Endothelial cell of umbilical vein (primary cell): ENCODE results near the gene PTPRCAP. TPM values are rescaled to one million over a fixed set of nuclear protein-coding genes. Genes with fewer than 3 reads are reported as not detected.
"Not testable (repeated sequence)": the region's sequence is repeated elsewhere in the genome, so short reads cannot be mapped to it uniquely, and the experiment has no call there.

ENCODE experiments used
- BruUV-seq: library from RNA; stranded (reverse); fragments of 400-500 nt; replicated peaks from 2 replicates; lab custom pipeline; 2021; lab: Mats Ljungman, UMichigan
- CTCF ChIA-PET: fragments of 300-600, 350-600 bp; sonication (Branson Sonifier 250); formaldehyde crosslinking; loops from one replicate; lab custom pipeline; 2021; ENCODE audit warnings: antibody characterized with exemption, inconsistent platforms; lab: Charles Lee
- POLR2A ChIA-PET: fragments of 300-600, 350-600 bp; sonication (Branson Sonifier 250); formaldehyde crosslinking; loops from one replicate; lab custom pipeline; 2021; ENCODE audit warnings: antibody characterized with exemption, inconsistent platforms; lab: Charles Lee
- DNase-seq: peaks from one replicate; pipeline ENCODE4 v3.0.0-alpha.2; 2011; ENCODE audit warnings: low read depth, low spot score
- FAIRE-seq: peaks from 2 replicates; lab custom pipeline; 2011; peaks lifted over from hg19 to GRCh38; lab: Jason Lieb, UNC
- H2AFZ ChIP-seq: 2 replicates; pipeline ENCODE4 v1.6.0; 2012; ENCODE audit warnings: low read depth, low read length, control low read depth, inconsistent platforms
- H3K27ac ChIP-seq: 2 replicates; pipeline ENCODE4 v1.5.1; 2011; ENCODE audit warnings: low read depth, mild to moderate bottlenecking, control low read depth, low read length, moderate library complexity; ENCODE audit not compliant: insufficient read depth
- H3K27me3 ChIP-seq, 2 experiments: 2 replicates each; pipeline versions ENCODE4 v1.6.0 to v1.6.1; 2011; ENCODE audit warnings: low read length in 2 of 2, mixed read lengths in 1 of 2; ENCODE audit not compliant: control insufficient read depth in 2 of 2, insufficient read depth in 2 of 2
- H3K36me3 ChIP-seq, 2 experiments: 2 replicates in 1 of 2; 3 replicates in 1 of 2; pipeline ENCODE4 v1.5.1; 2011; ENCODE audit warnings: low read length in 2 of 2, mild to moderate bottlenecking in 1 of 2, moderate library complexity in 1 of 2; ENCODE audit not compliant: control insufficient read depth in 2 of 2, insufficient read depth in 2 of 2; ENCODE audit errors: extremely low read depth in 1 of 2
- H3K4me1 ChIP-seq: 3 replicates; pipeline ENCODE4 v1.5.1; 2011; ENCODE audit warnings: mild to moderate bottlenecking, low read length; ENCODE audit not compliant: control insufficient read depth, insufficient read depth; ENCODE audit errors: extremely low read depth
- H3K4me2 ChIP-seq: 2 replicates; pipeline ENCODE4 v1.6.1; 2011; ENCODE audit warnings: low read length, control low read depth, mixed read lengths; ENCODE audit not compliant: insufficient read depth
- H3K4me3 ChIP-seq, 3 experiments: fragments of 200-600 bp in 1 of 3; sonication (generic), shearing (Covaris generic) in 1 of 3; replicated peaks in 1 of 3; 2 replicates each; pipeline ENCODE4 v1.5.1; 2011 to 2016; ENCODE audit warnings: control low read depth in 3 of 3, low read length in 3 of 3, mild to moderate bottlenecking in 2 of 3, inconsistent platforms in 1 of 3, low read depth in 1 of 3, moderate library complexity in 1 of 3; ENCODE audit not compliant: insufficient read depth in 1 of 3
- H3K79me2 ChIP-seq: 2 replicates; pipeline ENCODE4 v1.6.0; 2012; ENCODE audit warnings: low read length, inconsistent platforms; ENCODE audit not compliant: control insufficient read depth, insufficient read depth
- H3K9ac ChIP-seq: replicated peaks from 2 replicates; pipeline ENCODE3; 2011; ENCODE audit warnings: low read length, control low read depth; ENCODE audit not compliant: insufficient read depth; ENCODE audit errors: extremely low read depth
- H3K9me1 ChIP-seq: replicated peaks from 3 replicates; pipeline ENCODE4 v1.6.0; 2011; ENCODE audit warnings: mild to moderate bottlenecking, low read length; ENCODE audit not compliant: control insufficient read depth, insufficient read depth; ENCODE audit errors: extremely low read depth
- H3K9me3 ChIP-seq: replicated peaks from 2 replicates; pipeline ENCODE4 v1.5.1; 2012; ENCODE audit warnings: low read length, inconsistent platforms; ENCODE audit not compliant: control insufficient read depth, insufficient read depth
- H4K20me1 ChIP-seq: replicated peaks from 2 replicates; pipeline ENCODE3; 2011; ENCODE audit warnings: mild to moderate bottlenecking, low read length; ENCODE audit not compliant: control insufficient read depth, insufficient read depth; ENCODE audit errors: extremely low read depth
- EZH2 ChIP-seq: IDR thresholded peaks from 2 replicates; pipeline ENCODE4 v1.6.1; 2012; ENCODE audit warnings: borderline replicate concordance, low read depth, mild to moderate bottlenecking, moderate library complexity, low read length, inconsistent platforms; ENCODE audit not compliant: severe bottlenecking
- POLR2A ChIP-seq: IDR thresholded peaks from 2 replicates; pipeline ENCODE4 v1.6.1; 2012; ENCODE audit warnings: low read depth, mild to moderate bottlenecking, control low read depth, low read length
- dilution Hi-C: fragments of 300-500 bp; cut with MboI; formaldehyde crosslinking; loops from one replicate; pipeline ENCODE4 v1.15.0; 2019; ENCODE audit warnings: low sequenced_read_pairs; ENCODE audit not compliant: extremely low pct_ligation_motif_present
- intact Hi-C: fragments of 100-400 bp; cut with micrococcal nuclease; formaldehyde crosslinking; loops from one replicate; pipeline ENCODE4 v1.10.0; 2022
- polyA plus RNA-seq, 4 experiments: library from polyadenylated mRNA; depleted of rRNA in 3 of 4; stranded (reverse) in 3 of 4; unstranded in 1 of 4; fragments of >200 nt; gene quantifications; 2 replicates each; pipeline versions ENCODE4 v1.2.1 to v1.2.3, GENCODE V29; 2011 to 2012; ENCODE audit warnings: missing spikeins in 1 of 4
- total RNA-seq: library from RNA; stranded (reverse); gene quantifications from 2 replicates; pipeline ENCODE4 v1.2.3, GENCODE V29; 2021

Gene PTPRCAP
- total and polyA plus RNA-seq, 2 donors (not counting 3 experiments of a cell fraction or from before 2014, with no cell fraction given) = 3.6 TPM; not detected in 1

- CTCF ChIA-PET = interaction anchor here (0.8 kb wide), 1 partner anchor 64 kb away, joined by 4 read pairs; the partner anchor contains the start of gene PPP1CA
- FAIRE-seq, H3K27me3 ChIP-seq, H3K79me2 ChIP-seq, H3K9ac ChIP-seq, POLR2A ChIA-PET, H3K27ac ChIP-seq, H2AFZ ChIP-seq, H3K36me3 ChIP-seq, DNase-seq, H4K20me1 ChIP-seq, H3K9me1 ChIP-seq, H3K4me2 ChIP-seq, dilution Hi-C loops, H3K9me3 ChIP-seq, BruUV-seq, H3K4me3 ChIP-seq: not testable (repeated sequence)
- intact Hi-C loops = loop anchor here (2.0 to 5.0 kb wide), 2 partner anchors 45 to 97 kb away; no protein-coding TSS in a partner anchor
- H3K4me1 ChIP-seq = peaks cover 19% of the 10 kb centered on the region
Measured at GRCh38 chr11:67465530-67465929, 28.0 kb upstream of the PTPRCAP start.

- Histone ChIP-seq H3K27ac (peak overlapping the region; percentile 30), H3K4me1 (peaks cover 19% of the 10 kb centered on the region), H3K9me3 (no peaks in the 10 kb centered on the region), H3K9me1 (no peaks in the 10 kb centered on the region), H3K9ac (peak overlapping the region; percentile 12), H3K4me2 (peak overlapping the region; percentile 68), H3K36me3 (no peaks in the 10 kb centered on the region), H3K79me2 (no peaks in the 10 kb centered on the region), H3K27me3 (no peaks in the 10 kb centered on the region), H2AFZ (no peak overlapping the region), H4K20me1 (no peaks in the 10 kb centered on the region), H3K4me3 (peak overlapping the region; percentile 25 to 64 (median 41))
- DNase-seq (no peak), FAIRE-seq (no peak)
- ChIA-PET CTCF (interaction anchor here (0.8 kb wide), 1 partner anchor 63 kb away, joined by 4 read pairs; the partner anchor contains the start of gene PPP1CA), POLR2A (no interaction called here)
- no TSS peak for BruUV-seq
- intact Hi-C loops = loop anchor here (2.0 to 5.0 kb wide), 2 partner anchors 44 to 97 kb away; no protein-coding TSS in a partner anchor
- TF ChIP-seq EZH2 = no peak
- TF ChIP-seq POLR2A = peak; percentile 11
- dilution Hi-C loops = no loop called here
Measured at GRCh38 chr11:67465189-67465510, 27.7 kb upstream of the PTPRCAP start.
